ENCODE measurements around the gene AKAP6. TPM values are rescaled to one million over a fixed set of nuclear protein-coding genes. Genes with fewer than 3 reads are reported as not detected.

Gene AKAP6
- total RNA-seq, 1 donor from 2014 or later = 0.20 TPM

Other genes starting within 250 kb of the AKAP6 start
- gene RNU6-7, start 127.3 kb upstream of the AKAP6 start, total RNA-seq = not detected in 2 replicates
- gene RNU6-8, start 126.0 kb upstream of the AKAP6 start, total RNA-seq = not detected in 2 replicates

Measured in lung microvascular endothelial cell (primary cell).